SK-N-SH treated with all-trans-retinoic acid at 6 μM for 48 hours (cell line): Measurements from ENCODE around the gene CCDC85C.

Experiments
- ARNTL ChIP-seq: fragments of 450-650 bp; formaldehyde crosslinking; IDR thresholded peaks from 2 replicates; pipeline ENCODE4 v1.5.0; 2020; ENCODE audit warnings: low read depth, mild to moderate bottlenecking, moderate library complexity, borderline replicate concordance
- CSRNP3 ChIP-seq: fragments of 250-450 bp; sonication (Bioruptor Pico); IDR thresholded peaks from 2 replicates; pipeline ENCODE4 v1.5.1; 2021; ENCODE audit warnings: mild to moderate bottlenecking, moderate library complexity
- SNAI2 ChIP-seq: fragments of 250-450 bp; sonication (Bioruptor Pico); IDR thresholded peaks from 2 replicates; pipeline ENCODE4 v1.5.0; 2020; ENCODE audit warnings: mild to moderate bottlenecking, moderate library complexity
- ZNF565 ChIP-seq: fragments of 450-650 bp; formaldehyde crosslinking; conservative IDR thresholded peaks from 2 replicates; pipeline ENCODE4 v1.5.0; 2020; ENCODE audit warnings: low read depth, mild to moderate bottlenecking, moderate library complexity
- ZNF70 ChIP-seq: fragments of 450-650 bp; formaldehyde crosslinking; IDR thresholded peaks from 2 replicates; pipeline ENCODE4 v1.5.0; 2020; ENCODE audit warnings: mild to moderate bottlenecking, moderate library complexity
- TF ChIP-seq, protein P1 (sequence below): fragments of 250-450 bp; sonication (Bioruptor Pico); IDR thresholded peaks from 2 replicates; pipeline ENCODE4 v1.8.0; 2021; ENCODE audit warnings: low read depth, mild to moderate bottlenecking, moderate library complexity, borderline replicate concordance
- TF ChIP-seq, protein P2 (sequence below): fragments of 250-450 bp; sonication (Bioruptor Pico); IDR thresholded peaks from 2 replicates; pipeline ENCODE4 v1.5.1; 2020; ENCODE audit warnings: low read depth, mild to moderate bottlenecking, moderate library complexity

DNA sequence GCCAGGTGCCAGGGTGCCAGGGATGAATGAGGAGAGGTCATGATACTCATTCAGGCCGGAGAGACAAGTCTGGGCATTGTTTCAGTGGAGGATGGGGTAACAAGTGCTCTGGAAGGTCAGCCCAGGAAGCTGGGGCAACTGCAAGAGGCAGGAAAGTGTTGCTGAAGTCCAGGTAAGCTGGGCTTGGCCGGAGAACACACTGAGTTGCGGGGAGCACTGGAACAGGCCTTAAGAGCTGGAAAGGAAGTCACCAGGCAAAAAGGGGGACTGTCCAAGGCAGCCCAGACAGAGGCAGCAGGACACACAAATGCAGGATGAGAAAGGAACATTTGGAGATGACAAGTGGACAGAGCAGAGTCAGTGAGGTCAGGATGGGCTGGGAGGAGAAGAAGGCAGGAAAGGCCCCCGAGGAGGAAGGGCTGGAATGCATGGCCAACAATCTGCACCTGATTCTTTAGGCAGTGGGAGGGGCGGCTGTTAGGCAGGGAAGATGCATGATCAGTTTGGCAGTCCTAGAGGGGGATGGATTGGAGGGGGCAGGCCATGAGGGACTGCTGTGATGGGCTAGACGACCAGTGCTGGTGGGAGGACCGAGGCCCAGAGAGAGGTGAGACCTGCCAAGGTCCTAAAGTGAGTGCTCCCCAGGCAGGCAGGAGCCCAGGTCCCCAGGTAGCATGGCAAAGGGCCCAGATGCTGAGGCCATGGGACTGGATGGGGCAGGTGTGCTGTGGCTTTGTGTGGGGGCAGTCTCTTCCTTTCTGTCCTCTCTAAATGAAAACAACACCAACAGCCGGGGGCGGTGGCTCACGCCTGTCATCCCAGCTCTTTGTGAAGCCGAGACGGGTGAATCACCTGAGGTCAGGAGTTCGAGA is 23.7 kb upstream of the CCDC85C start:
- no peak for TF ChIP-seq ARNTL
- no peak for TF ChIP-seq ZNF70 (CRISPR knock-in tag)
- TF ChIP-seq, protein P1, sequence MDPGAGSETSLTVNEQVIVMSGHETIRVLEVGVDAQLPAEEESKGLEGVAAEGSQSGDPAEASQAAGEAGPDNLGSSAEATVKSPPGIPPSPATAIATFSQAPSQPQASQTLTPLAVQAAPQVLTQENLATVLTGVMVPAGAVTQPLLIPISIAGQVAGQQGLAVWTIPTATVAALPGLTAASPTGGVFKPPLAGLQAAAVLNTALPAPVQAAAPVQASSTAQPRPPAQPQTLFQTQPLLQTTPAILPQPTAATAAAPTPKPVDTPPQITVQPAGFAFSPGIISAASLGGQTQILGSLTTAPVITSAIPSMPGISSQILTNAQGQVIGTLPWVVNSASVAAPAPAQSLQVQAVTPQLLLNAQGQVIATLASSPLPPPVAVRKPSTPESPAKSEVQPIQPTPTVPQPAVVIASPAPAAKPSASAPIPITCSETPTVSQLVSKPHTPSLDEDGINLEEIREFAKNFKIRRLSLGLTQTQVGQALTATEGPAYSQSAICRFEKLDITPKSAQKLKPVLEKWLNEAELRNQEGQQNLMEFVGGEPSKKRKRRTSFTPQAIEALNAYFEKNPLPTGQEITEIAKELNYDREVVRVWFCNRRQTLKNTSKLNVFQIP = no peak
- no peak for TF ChIP-seq SNAI2 (CRISPR knock-in tag)
- no peak for TF ChIP-seq CSRNP3 (CRISPR knock-in tag)
- TF ChIP-seq, protein P2, sequence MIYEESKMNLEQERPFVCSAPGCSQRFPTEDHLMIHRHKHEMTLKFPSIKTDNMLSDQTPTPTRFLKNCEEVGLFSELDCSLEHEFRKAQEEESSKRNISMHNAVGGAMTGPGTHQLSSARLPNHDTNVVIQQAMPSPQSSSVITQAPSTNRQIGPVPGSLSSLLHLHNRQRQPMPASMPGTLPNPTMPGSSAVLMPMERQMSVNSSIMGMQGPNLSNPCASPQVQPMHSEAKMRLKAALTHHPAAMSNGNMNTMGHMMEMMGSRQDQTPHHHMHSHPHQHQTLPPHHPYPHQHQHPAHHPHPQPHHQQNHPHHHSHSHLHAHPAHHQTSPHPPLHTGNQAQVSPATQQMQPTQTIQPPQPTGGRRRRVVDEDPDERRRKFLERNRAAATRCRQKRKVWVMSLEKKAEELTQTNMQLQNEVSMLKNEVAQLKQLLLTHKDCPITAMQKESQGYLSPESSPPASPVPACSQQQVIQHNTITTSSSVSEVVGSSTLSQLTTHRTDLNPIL (CRISPR knock-in tag) = no peak
- no peak for TF ChIP-seq ZNF565
